GM12872 (cell line): ENCODE data around the gene STAB1.

Experiments used
- TF ChIP-seq, protein P1 (sequence below): IDR thresholded peaks from 3 replicates; pipeline ENCODE4 v1.5.1; 2011; ENCODE audit warnings: low read depth, mild to moderate bottlenecking, low read length, moderate library complexity; ENCODE audit not compliant: insufficient read depth

STAB1 gene

DNA sequence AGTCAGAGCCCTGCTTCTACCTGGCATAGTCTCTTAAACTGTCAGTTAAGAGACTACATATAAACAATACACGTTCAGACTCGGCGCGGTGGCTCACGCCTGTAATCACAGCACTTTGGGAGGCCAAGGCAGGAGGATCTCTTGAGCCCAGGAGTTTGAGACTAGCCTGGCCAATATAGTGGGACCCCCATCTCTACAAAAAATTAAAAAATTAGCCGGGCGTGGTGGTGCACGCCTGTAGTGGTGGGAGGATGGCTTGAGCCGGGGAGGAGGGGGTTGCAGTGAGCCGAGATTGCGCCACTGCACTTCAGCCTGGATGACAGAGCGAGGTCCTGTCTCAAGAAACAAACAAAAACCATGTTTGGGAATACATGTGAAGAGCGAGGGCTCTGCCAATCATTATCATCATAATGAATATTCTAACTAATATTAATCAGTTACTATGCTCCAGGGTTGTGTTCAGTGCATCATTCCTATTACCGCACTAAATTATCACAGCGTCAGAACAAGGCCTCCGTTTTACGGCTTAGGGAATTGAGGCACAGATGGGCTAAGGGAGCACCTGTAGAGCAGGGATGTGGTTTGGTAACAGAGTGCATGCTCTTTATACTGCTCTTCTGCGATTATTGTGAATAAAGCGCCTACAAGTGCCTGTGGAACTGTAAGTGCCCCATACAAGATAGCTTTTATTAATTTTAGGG lies 40.4 kb downstream of the STAB1 start:
- TF ChIP-seq, protein P1, sequence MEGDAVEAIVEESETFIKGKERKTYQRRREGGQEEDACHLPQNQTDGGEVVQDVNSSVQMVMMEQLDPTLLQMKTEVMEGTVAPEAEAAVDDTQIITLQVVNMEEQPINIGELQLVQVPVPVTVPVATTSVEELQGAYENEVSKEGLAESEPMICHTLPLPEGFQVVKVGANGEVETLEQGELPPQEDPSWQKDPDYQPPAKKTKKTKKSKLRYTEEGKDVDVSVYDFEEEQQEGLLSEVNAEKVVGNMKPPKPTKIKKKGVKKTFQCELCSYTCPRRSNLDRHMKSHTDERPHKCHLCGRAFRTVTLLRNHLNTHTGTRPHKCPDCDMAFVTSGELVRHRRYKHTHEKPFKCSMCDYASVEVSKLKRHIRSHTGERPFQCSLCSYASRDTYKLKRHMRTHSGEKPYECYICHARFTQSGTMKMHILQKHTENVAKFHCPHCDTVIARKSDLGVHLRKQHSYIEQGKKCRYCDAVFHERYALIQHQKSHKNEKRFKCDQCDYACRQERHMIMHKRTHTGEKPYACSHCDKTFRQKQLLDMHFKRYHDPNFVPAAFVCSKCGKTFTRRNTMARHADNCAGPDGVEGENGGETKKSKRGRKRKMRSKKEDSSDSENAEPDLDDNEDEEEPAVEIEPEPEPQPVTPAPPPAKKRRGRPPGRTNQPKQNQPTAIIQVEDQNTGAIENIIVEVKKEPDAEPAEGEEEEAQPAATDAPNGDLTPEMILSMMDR, result no peak

DNA sequence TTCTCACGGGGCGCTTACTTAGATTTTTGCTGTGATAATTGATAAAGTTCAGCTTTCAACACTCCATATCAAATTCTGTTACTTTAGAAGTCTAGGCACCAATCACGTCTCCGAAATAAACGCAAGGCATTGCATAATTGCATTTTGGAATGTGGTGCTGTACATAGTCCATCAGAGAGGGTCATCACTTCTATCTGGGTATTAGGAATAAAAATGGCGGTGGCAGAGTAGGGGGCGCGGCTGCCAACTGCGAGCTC lies 40.9 kb downstream of the STAB1 start:
- TF ChIP-seq, protein P1, result no peak

DNA sequence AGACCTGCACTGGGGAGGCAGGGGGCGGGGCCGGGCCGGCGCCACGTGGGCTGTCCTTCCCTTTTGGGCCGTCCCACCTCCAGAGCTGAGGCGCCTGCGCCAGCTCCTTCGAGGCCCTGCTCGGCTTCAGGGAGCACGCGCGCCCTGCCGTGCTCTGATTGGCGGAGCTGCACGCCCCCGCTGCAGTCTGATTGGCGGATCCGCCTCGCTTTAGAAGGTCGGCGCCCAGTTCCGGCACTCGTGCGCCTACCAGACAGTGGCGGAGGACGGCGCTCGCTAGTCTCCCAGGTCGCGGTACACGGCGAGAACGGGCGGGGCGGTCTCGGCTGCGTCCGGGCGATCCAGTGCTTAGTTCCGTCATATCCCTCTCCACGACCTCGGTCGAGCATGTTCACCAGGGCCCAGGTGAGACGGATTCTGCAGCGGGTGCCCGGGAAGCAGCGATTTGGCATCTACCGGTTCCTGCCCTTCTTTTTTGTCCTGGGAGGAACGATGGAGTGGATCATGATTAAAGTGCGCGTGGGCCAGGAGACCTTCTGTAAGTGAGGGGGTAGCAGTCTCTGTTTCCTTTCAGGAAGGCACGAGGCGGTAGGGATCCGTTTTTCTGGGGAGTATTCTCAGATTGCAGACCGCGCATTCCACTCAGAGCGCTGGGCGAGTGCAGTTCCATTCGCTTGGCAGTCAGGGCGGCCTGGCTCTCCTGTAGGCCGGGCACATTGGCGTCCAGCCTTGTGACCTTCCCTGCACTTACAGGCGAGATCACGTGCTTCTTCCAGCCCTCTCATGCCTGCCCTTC lies 41.4 kb downstream of the STAB1 start, which contains the start of gene UQCC5:
Gene UQCC5 (plus strand): TSS at position 237 of the 796 bp plus-strand sequence. CDS start 151 bp downstream, at position 388.
- TF ChIP-seq, protein P1, result no peak; the same call in 2 of the 3 replicates

DNA sequence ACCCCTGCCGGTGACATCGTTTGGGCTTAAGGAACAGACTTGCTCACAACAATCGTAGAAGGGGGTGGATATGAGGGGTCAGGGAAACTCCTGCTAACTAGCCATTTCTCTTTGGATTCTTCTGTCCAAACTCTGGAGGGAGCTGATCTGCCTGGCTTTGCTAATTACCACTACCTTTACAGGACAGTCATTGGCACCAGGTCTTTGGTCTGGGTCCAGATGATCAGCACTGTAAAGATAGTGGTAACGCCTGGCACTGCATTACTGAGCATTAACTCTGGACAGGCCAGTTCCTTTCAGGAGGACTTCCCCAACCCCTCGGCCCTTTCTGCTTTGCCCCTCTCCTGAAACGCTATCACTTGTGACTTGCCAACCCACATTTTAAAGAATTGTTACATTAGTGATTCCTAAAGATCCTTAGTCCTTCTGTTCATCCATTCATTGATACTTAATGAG lies 42.1 kb downstream of the STAB1 start:
- TF ChIP-seq, protein P1, result no peak; the same call in 2 of the 3 replicates

DNA sequence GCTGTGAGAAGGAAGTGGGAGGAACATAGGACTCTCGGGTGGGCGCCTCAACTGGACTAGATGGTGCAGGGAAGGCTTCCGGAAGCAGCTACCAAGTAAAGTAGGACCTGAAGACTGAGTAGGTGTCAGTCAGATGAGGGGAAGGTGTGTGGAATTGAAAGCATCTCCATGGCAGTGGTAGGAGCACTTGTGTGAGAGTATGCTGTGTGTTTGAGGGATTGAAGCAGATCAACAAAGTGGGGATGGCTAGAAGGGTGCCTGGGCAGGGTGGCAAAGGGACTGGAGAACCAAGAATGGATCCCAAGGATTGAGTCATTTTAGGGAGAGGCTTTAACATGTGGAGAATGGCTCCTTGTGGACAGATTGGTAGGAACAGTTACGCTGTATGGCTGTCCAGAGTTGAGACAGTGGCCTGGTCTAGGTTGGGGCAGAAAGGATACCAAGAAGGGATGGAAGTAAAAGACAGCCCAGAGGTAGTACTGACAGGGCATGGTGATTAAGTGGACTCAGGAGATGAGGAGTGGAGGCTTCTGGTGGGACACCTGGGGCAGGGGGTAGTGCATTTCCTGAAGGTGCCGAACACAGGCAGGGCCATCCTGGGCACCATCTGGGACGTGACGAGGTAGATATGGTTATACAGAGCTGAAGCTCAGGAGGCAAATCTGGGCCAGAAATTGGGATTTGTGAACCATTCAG lies 42.7 kb downstream of the STAB1 start:
- TF ChIP-seq, protein P1, result no peak

DNA sequence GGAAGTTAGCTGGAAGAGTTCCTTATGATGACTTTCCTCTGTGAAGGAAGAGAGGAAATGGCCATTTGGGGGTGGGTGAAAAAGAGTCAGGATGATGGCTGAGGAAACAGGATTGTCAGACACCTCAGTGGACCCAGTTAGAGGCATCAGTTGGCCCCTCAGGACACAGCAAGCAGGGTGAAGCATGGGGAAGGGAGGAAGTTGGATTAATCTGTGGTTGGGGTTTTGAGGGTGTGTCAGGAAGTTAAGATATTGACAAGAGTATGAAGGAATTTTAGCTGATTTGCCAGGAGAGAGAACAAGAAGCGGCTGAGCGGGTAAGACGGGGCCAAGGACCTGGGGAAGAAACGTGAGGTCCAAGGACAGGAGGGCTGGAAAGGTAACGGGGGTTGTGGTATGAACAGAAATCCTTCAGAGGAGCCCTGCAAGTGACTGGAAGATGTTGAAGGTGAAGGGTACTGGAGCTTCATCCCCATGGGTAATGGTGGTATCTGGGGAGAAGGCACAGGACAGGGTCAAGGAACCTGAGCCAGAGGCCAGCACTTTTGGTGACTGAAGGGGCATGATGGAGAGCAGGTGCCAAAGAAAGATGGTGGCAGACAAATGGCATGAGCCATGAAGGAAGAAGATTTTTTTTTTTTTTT lies 44.0 kb downstream of the STAB1 start:
- TF ChIP-seq, protein P1, result no peak

DNA sequence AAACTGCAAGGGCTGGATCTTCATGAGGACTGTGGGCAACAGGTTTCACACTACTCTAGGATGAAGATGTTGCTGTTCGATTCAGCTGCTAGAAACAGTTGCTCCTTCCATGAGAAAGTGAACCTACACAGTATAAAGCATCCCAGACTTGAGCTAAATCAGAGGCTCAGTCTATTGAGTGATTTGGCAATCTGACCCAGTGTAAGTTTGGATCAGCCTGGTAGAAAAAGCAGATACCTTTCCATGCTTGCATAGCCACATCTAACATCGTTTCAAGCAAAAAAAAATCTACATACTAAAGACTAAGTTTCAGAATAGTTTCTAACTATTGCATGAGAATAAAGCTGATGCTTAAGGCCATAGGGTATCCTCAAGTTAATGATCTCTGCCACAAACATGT lies 45.9 kb downstream of the STAB1 start:
- TF ChIP-seq, protein P1, result no peak
